SU-DHL-6 (cell line): ENCODE measurements around the gene CDKL4.

ENCODE experiments used
- H2AFZ ChIP-seq: fragments of 200-600 bp; sonication (generic); 2 replicates; pipeline ENCODE4 v1.6.1; 2014; ENCODE audit warnings: low read depth, mild to moderate bottlenecking, moderate library complexity, mixed read lengths, antibody characterized with exemption, low read length; ENCODE audit not compliant: severe bottlenecking
- H3F3A ChIP-seq: fragments of 200-600 bp; shearing (Covaris generic); 2 replicates; pipeline ENCODE4 v1.6.0; 2016; ENCODE audit warnings: antibody characterized with exemption, mild to moderate bottlenecking; ENCODE audit not compliant: insufficient read depth
- H3K27ac ChIP-seq: fragments of 200-600 bp; sonication (generic); 2 replicates; pipeline ENCODE4 v1.5.1; 2016; ENCODE audit warnings: low read depth, mild to moderate bottlenecking, low read length, moderate library complexity, mixed read lengths
- H3K27me3 ChIP-seq: fragments of 200-600 bp; sonication (generic), shearing (Covaris generic); 2 replicates; pipeline ENCODE4 v1.6.0; 2014; ENCODE audit warnings: mild to moderate bottlenecking, low read length
- H3K36me3 ChIP-seq: fragments of 200-600 bp; sonication (generic); 2 replicates; pipeline ENCODE4 v1.6.1; 2014; ENCODE audit warnings: mild to moderate bottlenecking, low read length, mixed read lengths
- H3K4me2 ChIP-seq: fragments of 300-600, 200-600 bp; shearing (Covaris generic), sonication (generic); 2 replicates; pipeline ENCODE4 v1.6.0; 2014; ENCODE audit warnings: low read length, low read depth, mild to moderate bottlenecking; ENCODE audit not compliant: poor library complexity, severe bottlenecking
- H3K4me3 ChIP-seq: fragments of 200-600 bp; sonication (generic); 2 replicates; pipeline ENCODE4 v1.5.1; 2014; ENCODE audit warnings: antibody characterized with exemption, low read length, mild to moderate bottlenecking, mixed read lengths; ENCODE audit not compliant: insufficient read depth, poor library complexity, severe bottlenecking
- H3K79me2 ChIP-seq: fragments of 200-600 bp; sonication (generic); 2 replicates; pipeline ENCODE4 v1.6.1; 2014; ENCODE audit warnings: mild to moderate bottlenecking, low read length, moderate library complexity; ENCODE audit not compliant: insufficient read depth
- H3K9ac ChIP-seq: fragments of 200-600 bp; sonication (generic); 2 replicates; pipeline ENCODE4 v1.7.0; 2014; ENCODE audit warnings: mild to moderate bottlenecking, low read length
- H3K9me2 ChIP-seq: fragments of 200-600 bp; sonication (generic); replicated peaks from 2 replicates; pipeline ENCODE4 v1.6.1; 2014; ENCODE audit warnings: low read length; ENCODE audit not compliant: insufficient read depth
- H3K9me3 ChIP-seq: fragments of 200-600 bp; sonication (generic); 2 replicates; pipeline ENCODE4 v1.6.1; 2014; ENCODE audit warnings: low read length, mixed read lengths; ENCODE audit not compliant: insufficient read depth
- H4K20me1 ChIP-seq: fragments of 200-600 bp; sonication (generic); 2 replicates; pipeline ENCODE4 v1.6.1; 2014; ENCODE audit warnings: low read depth, mild to moderate bottlenecking, antibody characterized with exemption, low read length, moderate library complexity, mixed read lengths
- EZH2phosphoT487 ChIP-seq: fragments of 200-600 bp; sonication (generic), shearing (Covaris generic); conservative IDR thresholded peaks from 2 replicates; pipeline ENCODE4 v1.6.1; 2018; ENCODE audit warnings: mild to moderate bottlenecking, antibody characterized with exemption, low read length, moderate library complexity, mixed read lengths
- TF ChIP-seq, protein P1 (sequence below): fragments of 200-600 bp; sonication (generic); IDR thresholded peaks from one replicate; pipeline ENCODE4 v1.5.1; 2017; ENCODE audit warnings: antibody characterized with exemption, mild to moderate bottlenecking, low read length, moderate library complexity; ENCODE audit not compliant: insufficient read depth, poor library complexity, severe bottlenecking

The CDKL4 gene

DNA sequence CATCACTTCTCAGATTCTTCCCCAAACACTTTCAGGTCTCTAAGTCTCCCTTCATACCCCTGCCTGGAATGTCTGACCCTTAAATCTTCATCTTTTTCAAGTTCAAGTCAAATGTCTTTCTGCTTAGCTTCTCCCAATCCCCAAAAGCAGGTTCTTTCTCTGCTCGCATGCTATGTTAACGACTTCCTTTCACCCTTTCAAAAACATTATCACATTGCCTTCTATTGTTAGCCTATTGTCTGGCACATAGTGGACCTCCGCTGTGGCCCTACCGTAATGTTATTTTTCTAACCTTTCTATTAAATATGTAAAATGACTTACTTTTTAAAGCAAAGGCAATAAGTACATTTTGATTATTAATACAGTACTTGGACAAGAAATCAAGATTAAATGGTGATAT lies 2.2 kb downstream of the CDKL4 start:
- Histone ChIP-seq H3K79me2 (no peaks in the 10 kb centered on the region), H3K36me3 (no peaks in the 10 kb centered on the region), H3K27ac (no peak overlapping the region), H3K4me2 (no peak overlapping the region), H3F3A (no peaks in the 10 kb centered on the region), H3K9me2 (no peaks in the 10 kb centered on the region), H4K20me1 (no peaks in the 10 kb centered on the region), H2AFZ (no peak overlapping the region), H3K9ac (no peak overlapping the region), H3K9me3 (no peaks in the 10 kb centered on the region), H3K4me3 (no peak overlapping the region), H3K27me3 (no peaks in the 10 kb centered on the region)
- TF ChIP-seq, protein P1, sequence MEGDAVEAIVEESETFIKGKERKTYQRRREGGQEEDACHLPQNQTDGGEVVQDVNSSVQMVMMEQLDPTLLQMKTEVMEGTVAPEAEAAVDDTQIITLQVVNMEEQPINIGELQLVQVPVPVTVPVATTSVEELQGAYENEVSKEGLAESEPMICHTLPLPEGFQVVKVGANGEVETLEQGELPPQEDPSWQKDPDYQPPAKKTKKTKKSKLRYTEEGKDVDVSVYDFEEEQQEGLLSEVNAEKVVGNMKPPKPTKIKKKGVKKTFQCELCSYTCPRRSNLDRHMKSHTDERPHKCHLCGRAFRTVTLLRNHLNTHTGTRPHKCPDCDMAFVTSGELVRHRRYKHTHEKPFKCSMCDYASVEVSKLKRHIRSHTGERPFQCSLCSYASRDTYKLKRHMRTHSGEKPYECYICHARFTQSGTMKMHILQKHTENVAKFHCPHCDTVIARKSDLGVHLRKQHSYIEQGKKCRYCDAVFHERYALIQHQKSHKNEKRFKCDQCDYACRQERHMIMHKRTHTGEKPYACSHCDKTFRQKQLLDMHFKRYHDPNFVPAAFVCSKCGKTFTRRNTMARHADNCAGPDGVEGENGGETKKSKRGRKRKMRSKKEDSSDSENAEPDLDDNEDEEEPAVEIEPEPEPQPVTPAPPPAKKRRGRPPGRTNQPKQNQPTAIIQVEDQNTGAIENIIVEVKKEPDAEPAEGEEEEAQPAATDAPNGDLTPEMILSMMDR: no peak
- TF ChIP-seq EZH2phosphoT487: no peak

DNA sequence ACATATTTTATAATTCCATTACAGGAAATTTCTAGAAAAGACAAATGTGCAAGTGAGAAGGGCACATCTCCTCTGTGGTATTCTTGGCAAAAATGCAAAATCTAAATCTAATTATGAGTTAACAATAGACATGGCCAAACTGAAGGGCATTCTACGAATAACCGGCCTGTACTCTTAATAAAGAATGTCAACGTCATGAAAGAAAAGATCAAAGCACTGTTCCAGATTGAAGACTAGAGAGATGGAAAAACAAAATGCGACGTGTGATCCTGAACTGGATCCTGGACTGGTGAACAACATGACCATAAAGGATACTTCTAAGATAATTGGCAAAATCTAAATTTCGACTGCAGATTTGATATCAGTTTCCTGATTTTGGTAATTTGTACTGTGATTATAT lies 3.0 kb downstream of the CDKL4 start:
- H3K9me3 ChIP-seq: no peaks in the 10 kb centered on the region
- no peaks in the 10 kb centered on the region for H3K9me2 ChIP-seq
- H3K36me3 ChIP-seq: no peaks in the 10 kb centered on the region
- H4K20me1 ChIP-seq: no peaks in the 10 kb centered on the region
- no peak overlapping the region for H3K9ac ChIP-seq
- no peak overlapping the region for H3K4me3 ChIP-seq
- no peak for TF ChIP-seq EZH2phosphoT487
- TF ChIP-seq, protein P1: no peak
- no peaks in the 10 kb centered on the region for H3K79me2 ChIP-seq
- no peaks in the 10 kb centered on the region for H3K27me3 ChIP-seq
- H3K27ac ChIP-seq: no peak overlapping the region
- H2AFZ ChIP-seq: no peak overlapping the region
- no peak overlapping the region for H3K4me2 ChIP-seq
- H3F3A ChIP-seq: no peaks in the 10 kb centered on the region

DNA sequence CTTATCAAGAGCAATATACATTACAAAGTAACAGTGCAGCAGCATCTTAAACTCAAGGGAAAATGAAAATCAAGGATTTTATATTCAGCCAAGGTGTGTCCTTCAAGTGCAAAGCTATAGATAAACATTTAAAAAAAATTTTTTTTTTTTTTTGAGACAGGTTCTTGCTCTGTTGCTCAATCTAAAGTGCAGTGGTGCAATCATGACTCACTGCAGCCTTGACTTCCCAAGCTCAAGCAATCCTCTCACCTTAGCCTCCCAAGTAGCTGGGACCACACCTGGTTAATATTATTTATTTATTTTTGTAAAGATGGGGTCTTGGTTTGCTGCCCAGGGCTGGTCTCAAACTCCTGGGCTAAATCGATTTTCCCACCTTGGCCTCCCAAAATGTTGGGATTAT lies 9.0 kb downstream of the CDKL4 start:
- Histone ChIP-seq H3F3A (no peaks in the 10 kb centered on the region), H3K4me3 (no peak overlapping the region), H3K27me3 (no peaks in the 10 kb centered on the region), H3K36me3 (no peaks in the 10 kb centered on the region), H3K9me3 (no peaks in the 10 kb centered on the region), H3K4me2 (no peak overlapping the region), H3K9me2 (no peaks in the 10 kb centered on the region), H3K9ac (no peak overlapping the region), H2AFZ (no peak overlapping the region), H4K20me1 (no peaks in the 10 kb centered on the region), H3K79me2 (no peaks in the 10 kb centered on the region), H3K27ac (no peak overlapping the region)
- TF ChIP-seq, protein P1: no peak
- no peak for TF ChIP-seq EZH2phosphoT487

DNA sequence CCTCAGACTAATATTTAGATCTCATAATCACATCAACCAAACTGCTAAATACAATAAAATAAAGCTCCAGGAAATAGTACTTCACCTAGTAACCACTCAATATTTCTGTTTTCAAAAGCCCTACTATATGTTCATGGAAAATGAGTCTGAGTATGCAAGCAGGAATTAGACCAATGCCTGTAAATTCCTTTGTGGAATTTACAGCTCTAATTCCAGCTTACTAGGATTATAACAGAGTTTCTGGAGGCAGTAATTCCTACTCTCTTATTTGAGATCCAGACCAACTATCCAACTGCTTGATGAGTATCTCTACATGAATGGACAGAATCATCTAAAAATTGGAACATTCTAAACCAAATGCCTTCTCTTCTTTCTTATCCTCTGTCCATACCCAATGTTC lies 11.6 kb downstream of the CDKL4 start:
- no peaks in the 10 kb centered on the region for H3K9me2 ChIP-seq
- H3K27ac ChIP-seq: no peak overlapping the region
- no peak overlapping the region for H3K4me3 ChIP-seq
- H3K36me3 ChIP-seq: no peaks in the 10 kb centered on the region
- H3K4me2 ChIP-seq: no peak overlapping the region
- TF ChIP-seq, protein P1: no peak
- TF ChIP-seq EZH2phosphoT487: no peak
- H3K27me3 ChIP-seq: no peaks in the 10 kb centered on the region
- H3F3A ChIP-seq: no peaks in the 10 kb centered on the region
- H3K9ac ChIP-seq: no peak overlapping the region
- no peaks in the 10 kb centered on the region for H3K9me3 ChIP-seq
- H2AFZ ChIP-seq: no peak overlapping the region
- H4K20me1 ChIP-seq: no peaks in the 10 kb centered on the region
- no peaks in the 10 kb centered on the region for H3K79me2 ChIP-seq
